Measurements from ENCODE around the gene LARP1.

GRCh38 chr5:154795235-154795596, 40.0 kb downstream of the LARP1 start:
- TF ChIP-seq MAX (IDR thresholded peaks at IDR 0.05) (no peak), SP1 (IDR thresholded peaks at IDR 0.05) (no peak), YY1 (IDR thresholded peaks at IDR 0.05) (no peak), RAD21 (IDR thresholded peaks at IDR 0.05) (no peak), CTCF (IDR thresholded peaks at IDR 0.05; ENCODE audit: low read depth, low read length, missing input control) (no peak), EGR1 (IDR thresholded peaks at IDR 0.05; ENCODE audit: low read depth in 2 of 2) (no peak), JUND (IDR thresholded peaks at IDR 0.05) (no peak), RXRA (IDR thresholded peaks at IDR 0.05) (no peak)

Data from liver (tissue), 3 donors.